Mesendoderm (in vitro differentiated cells): ENCODE data around the gene VWA5B2.

Source experiments
- DNase-seq: peaks from one replicate; pipeline ENCODE4 v3.0.0; 2013
- H2AK5ac ChIP-seq: 2 replicates; pipeline ENCODE4 v1.6.1; 2013; ENCODE audit warnings: low read length, inconsistent platforms
- H2BK120ac ChIP-seq: 2 replicates; pipeline ENCODE4 v1.6.1; 2013; ENCODE audit warnings: low read depth, mild to moderate bottlenecking, low read length, moderate library complexity, mixed read lengths
- H2BK15ac ChIP-seq: replicated peaks from 2 replicates; pipeline ENCODE4 v1.6.1; 2013; ENCODE audit warnings: low read depth, mild to moderate bottlenecking, moderate library complexity
- H2BK5ac ChIP-seq: 2 replicates; pipeline ENCODE4 v1.6.1; 2013; ENCODE audit warnings: low read length, inconsistent platforms
- H3K18ac ChIP-seq: 2 replicates; pipeline ENCODE4 v1.6.1; 2013; ENCODE audit warnings: mild to moderate bottlenecking, low read length, mixed read lengths
- H3K23ac ChIP-seq: one replicate; pipeline ENCODE4 v1.6.1; 2013; ENCODE audit warnings: low read length
- H3K27ac ChIP-seq: 2 replicates; pipeline ENCODE4 v1.5.1; 2013; ENCODE audit warnings: low read depth, mild to moderate bottlenecking, inconsistent platforms, low read length, moderate library complexity
- H3K27me3 ChIP-seq: 2 replicates; pipeline ENCODE4 v1.6.1; 2013; ENCODE audit warnings: low read length, control low read depth, mild to moderate bottlenecking, inconsistent platforms; ENCODE audit not compliant: insufficient read depth, poor library complexity
- H3K36me3 ChIP-seq: 2 replicates; pipeline ENCODE4 v1.6.1; 2013; ENCODE audit warnings: low read length, inconsistent platforms; ENCODE audit not compliant: control insufficient read depth, insufficient read depth
- H3K4ac ChIP-seq: one replicate; pipeline ENCODE4 v1.6.1; 2013; ENCODE audit warnings: low read depth, mild to moderate bottlenecking, low read length, moderate library complexity
- H3K4me1 ChIP-seq: 2 replicates; pipeline ENCODE4 v1.6.1; 2013; ENCODE audit warnings: low read depth, low read length, inconsistent platforms; ENCODE audit not compliant: control insufficient read depth
- H3K4me2 ChIP-seq: 2 replicates; pipeline ENCODE4 v1.6.1; 2013; ENCODE audit warnings: low read length
- H3K4me3 ChIP-seq: 2 replicates; pipeline ENCODE4 v1.5.1; 2013; ENCODE audit warnings: mild to moderate bottlenecking, low read length
- H3K56ac ChIP-seq: one replicate; pipeline ENCODE4 v1.6.1; 2013; ENCODE audit warnings: low read length
- H3K79me1 ChIP-seq: 2 replicates; pipeline ENCODE4 v1.6.1; 2013; ENCODE audit warnings: low read length, inconsistent platforms
- H3K79me2 ChIP-seq: 2 replicates; pipeline ENCODE4 v1.6.1; 2013; ENCODE audit warnings: mild to moderate bottlenecking, low read length; ENCODE audit not compliant: control insufficient read depth, insufficient read depth
- H3K9ac ChIP-seq: 2 replicates; pipeline ENCODE4 v1.6.1; 2013; ENCODE audit warnings: low read length, inconsistent platforms
- H4K5ac ChIP-seq: one replicate; pipeline ENCODE4 v1.6.1; 2013; ENCODE audit warnings: low read length
- H4K8ac ChIP-seq: one replicate; pipeline ENCODE4 v1.6.1; 2013; ENCODE audit warnings: low read depth, mild to moderate bottlenecking, control low read depth, low read length, moderate library complexity
- whole genome bisulfite sequencing: extraction: QIAGEN DNeasy Blood & Tissue Kit; methylation state at CpG from one replicate; pipeline ENCODE4 v1.1.7; 2013; ENCODE audit warnings: low lambda C conversion rate, missing lambda C conversion rate; ENCODE audit not compliant: insufficient coverage; ENCODE audit errors: extremely low coverage; 5-methylcytosine and 5-hydroxymethylcytosine counted together

VWA5B2 gene

DNA sequence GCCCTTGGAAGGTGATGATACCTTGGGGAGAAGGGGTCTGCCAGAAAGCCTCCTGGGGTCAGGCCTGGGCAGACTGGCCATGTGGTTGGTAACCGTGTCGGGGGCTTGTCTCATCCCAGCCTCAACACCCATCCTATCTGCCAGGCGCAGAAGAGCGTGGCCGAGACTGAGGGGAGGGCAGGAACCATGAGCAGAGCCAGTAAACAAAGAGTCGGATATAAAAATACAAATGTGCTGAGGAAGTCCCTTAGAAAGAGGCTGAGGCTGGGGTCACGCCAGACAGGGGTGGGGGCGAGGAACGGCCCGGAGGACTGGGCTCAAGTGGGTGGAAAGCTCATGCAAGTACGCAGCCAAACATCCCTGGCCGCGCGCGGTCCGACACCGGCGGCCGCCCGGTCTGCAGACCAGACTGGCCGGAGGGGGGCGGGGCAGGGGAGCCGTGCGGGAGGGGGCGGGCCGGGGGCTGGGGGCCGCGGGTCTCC, 30.1 kb downstream of the VWA5B2 start:
- Histone ChIP-seq H4K8ac (no peak overlapping the region), H4K5ac (no peak overlapping the region), H3K36me3 (no peaks in the 10 kb centered on the region), H2BK15ac (no peak overlapping the region), H3K4me3 (no peak overlapping the region), H3K4me2 (no peak overlapping the region), H2BK120ac (no peak overlapping the region), H3K4me1 (no peaks in the 10 kb centered on the region), H3K9ac (no peak overlapping the region), H3K79me2 (no peaks in the 10 kb centered on the region), H3K56ac (no peak overlapping the region), H3K27me3 (peaks cover 19% of the 10 kb centered on the region), H3K4ac (no peak overlapping the region), H2BK5ac (no peak overlapping the region), H3K23ac (no peak overlapping the region), H3K27ac (no peak overlapping the region), H3K79me1 (no peaks in the 10 kb centered on the region), H3K18ac (no peak overlapping the region), H2AK5ac (no peak overlapping the region)
- no CpG with 5 or more reads among the region's 28 CpGs for WGBS
- DNase-seq: no peak

DNA sequence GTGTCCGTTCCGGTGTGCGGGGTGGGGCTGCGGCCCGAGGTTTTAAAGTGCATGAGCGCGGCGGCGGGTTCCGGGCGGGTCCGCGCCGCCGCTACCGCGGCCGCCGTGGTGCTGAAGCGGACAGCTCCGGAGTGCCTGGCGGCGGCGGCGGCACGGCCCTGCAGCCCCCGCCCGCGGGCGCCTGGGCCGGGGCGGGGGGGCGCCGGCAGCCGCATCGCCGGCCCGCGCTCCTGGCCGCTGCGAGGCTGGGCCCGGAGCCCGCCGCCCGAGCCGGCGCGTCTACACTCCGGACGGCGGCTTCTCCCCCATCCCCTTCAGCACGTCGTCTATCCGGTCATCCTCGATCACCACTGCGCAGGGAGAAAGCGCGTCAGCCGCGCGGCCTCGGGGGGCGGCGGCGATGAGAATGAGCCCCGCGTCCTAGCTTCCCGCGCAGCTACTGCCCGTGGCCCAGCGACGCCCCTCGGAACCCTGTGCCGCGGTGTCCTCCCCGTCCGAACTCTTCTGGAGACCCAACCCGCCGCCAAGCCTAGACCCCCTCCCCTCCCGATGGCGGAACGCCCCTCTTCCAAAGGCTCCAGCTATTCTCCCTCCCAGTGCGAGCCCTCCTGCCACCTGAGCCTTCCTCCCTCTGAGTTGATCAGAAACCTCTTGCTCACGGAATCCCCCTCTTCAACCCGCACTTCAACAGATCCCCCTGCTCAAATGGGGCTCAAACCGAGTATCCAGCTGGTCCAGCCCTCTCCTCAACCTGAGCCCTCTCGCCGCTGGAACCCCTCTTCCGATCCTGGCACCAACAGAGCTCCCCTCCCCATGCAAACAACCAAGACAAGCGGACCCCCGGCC, 30.7 kb downstream of the VWA5B2 start:
- Histone ChIP-seq H3K4me1 (no peaks in the 10 kb centered on the region), H3K27ac (no peak overlapping the region), H3K4me3 (no peak overlapping the region), H2BK5ac (no peak overlapping the region), H3K56ac (no peak overlapping the region), H3K18ac (no peak overlapping the region), H3K4me2 (peak overlapping the region; percentile 57), H2AK5ac (no peak overlapping the region), H3K36me3 (no peaks in the 10 kb centered on the region), H3K23ac (no peak overlapping the region), H3K79me2 (no peaks in the 10 kb centered on the region), H2BK15ac (no peak overlapping the region), H3K27me3 (peaks cover 19% of the 10 kb centered on the region), H3K4ac (no peak overlapping the region), H4K8ac (no peak overlapping the region), H3K79me1 (no peaks in the 10 kb centered on the region), H3K9ac (peak overlapping the region; percentile 13), H2BK120ac (no peak overlapping the region), H4K5ac (no peak overlapping the region)
- DNase-seq: peak; percentile 36
- no CpG with 5 or more reads among the region's 91 CpGs for WGBS

DNA sequence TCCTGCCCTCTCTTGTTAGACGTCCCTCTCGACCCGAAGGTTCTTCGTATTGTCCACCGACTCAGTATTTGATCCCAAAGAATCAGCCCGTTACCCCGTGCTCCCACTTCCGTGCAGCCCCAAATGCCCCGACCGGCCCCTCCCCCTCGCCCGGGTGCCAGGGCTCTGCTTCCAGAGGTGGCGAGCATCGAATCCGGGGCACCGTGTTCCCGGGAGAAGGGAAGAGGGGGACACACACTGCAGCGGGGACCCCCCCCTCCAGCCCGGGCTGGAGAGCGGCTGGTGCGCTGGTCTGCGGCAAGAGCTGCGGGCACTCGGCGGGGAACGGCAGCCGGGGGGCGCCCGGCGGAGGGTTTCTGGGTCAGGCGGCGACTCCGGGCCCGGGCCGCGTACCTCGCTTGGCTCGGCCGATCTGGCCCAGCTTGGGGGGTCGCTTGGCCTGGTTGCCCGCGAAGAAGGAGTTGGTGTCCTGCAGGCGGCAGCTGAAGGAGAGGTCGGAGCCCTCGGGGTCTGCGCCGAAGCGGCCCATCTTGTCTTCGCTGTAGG, 31.4 kb downstream of the VWA5B2 start:
- no peak overlapping the region for H4K8ac ChIP-seq
- no peaks in the 10 kb centered on the region for H3K79me1 ChIP-seq
- no peak overlapping the region for H3K27ac ChIP-seq
- no peak overlapping the region for H3K18ac ChIP-seq
- peaks cover 19% of the 10 kb centered on the region for H3K27me3 ChIP-seq
- H3K4ac ChIP-seq: no peak overlapping the region
- no CpG with 5 or more reads among the region's 49 CpGs for WGBS
- no peaks in the 10 kb centered on the region for H3K79me2 ChIP-seq
- H3K4me3 ChIP-seq: peak overlapping the region; percentile 35
- no peak overlapping the region for H3K23ac ChIP-seq
- DNase-seq: peak; percentile 9
- no peak overlapping the region for H2AK5ac ChIP-seq
- H4K5ac ChIP-seq: no peak overlapping the region
- H2BK15ac ChIP-seq: no peak overlapping the region
- H2BK5ac ChIP-seq: no peak overlapping the region
- peak overlapping the region; percentile 80 for H3K56ac ChIP-seq
- H2BK120ac ChIP-seq: no peak overlapping the region
- H3K4me1 ChIP-seq: no peaks in the 10 kb centered on the region
- no peaks in the 10 kb centered on the region for H3K36me3 ChIP-seq
- peak overlapping the region; percentile 54 for H3K9ac ChIP-seq
- H3K4me2 ChIP-seq: peak overlapping the region; percentile 68

DNA sequence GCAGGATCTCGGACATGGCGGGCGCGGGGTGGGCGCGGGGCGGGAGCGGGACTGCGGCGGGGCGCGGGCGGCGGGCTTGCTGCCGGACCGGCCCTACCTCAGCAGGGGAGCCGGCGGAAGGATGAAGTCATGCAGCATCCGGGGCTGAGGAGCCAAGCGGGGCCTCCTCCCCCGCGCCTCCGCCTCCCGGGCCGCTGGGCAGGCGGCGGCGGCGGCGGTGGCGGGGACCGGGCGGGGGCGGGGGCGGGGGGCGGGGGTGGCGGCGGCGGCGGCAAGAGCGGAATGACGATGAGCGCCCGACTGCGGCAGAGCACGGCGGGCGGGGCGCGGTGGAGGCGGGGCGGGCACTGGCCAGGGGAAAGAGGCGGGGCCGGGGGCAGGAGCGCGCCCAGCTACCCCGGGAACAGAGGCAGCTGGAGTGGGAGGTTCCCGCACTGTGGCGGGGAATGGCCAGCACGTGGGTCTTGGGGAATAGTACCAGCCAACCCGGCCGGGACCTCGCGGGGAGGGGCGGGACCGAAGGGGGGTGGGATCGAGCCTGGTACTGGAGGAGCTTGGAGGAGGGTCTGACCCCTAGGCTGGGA, 32.0 kb downstream of the VWA5B2 start, which contains the start of gene CAMK2N2:
Gene CAMK2N2 (minus strand): TSS at position 284 of the 584 bp plus-strand sequence. CDS start 268 bp downstream, at position 16.
- Histone ChIP-seq H3K23ac (no peak within 1 kb of the TSS), H2BK120ac (no peak within 1 kb of the TSS), H4K8ac (no peak within 1 kb of the TSS), H3K4me3 (peak within 1 kb of the TSS; percentile 35), H3K4me2 (peak within 1 kb of the TSS; percentile 68), H3K18ac (peak within 1 kb of the TSS; percentile 29), H2AK5ac (no peak within 1 kb of the TSS), H3K4ac (no peak within 1 kb of the TSS), H2BK15ac (no peak within 1 kb of the TSS), H3K4me1 (no peaks in the 10 kb centered on the region), H3K9ac (peak within 1 kb of the TSS; percentile 54), H3K56ac (peak within 1 kb of the TSS; percentile 80), H4K5ac (no peak within 1 kb of the TSS), H3K36me3 (no peaks in the 10 kb centered on the region), H3K27me3 (peaks cover 19% of the 10 kb centered on the region), H2BK5ac (no peak within 1 kb of the TSS), H3K27ac (no peak within 1 kb of the TSS), H3K79me2 (no peaks in the 10 kb centered on the region), H3K79me1 (no peaks in the 10 kb centered on the region)
- no CpG with 5 or more reads among the region's 67 CpGs for WGBS
- peak; percentile 87 for DNase-seq

DNA sequence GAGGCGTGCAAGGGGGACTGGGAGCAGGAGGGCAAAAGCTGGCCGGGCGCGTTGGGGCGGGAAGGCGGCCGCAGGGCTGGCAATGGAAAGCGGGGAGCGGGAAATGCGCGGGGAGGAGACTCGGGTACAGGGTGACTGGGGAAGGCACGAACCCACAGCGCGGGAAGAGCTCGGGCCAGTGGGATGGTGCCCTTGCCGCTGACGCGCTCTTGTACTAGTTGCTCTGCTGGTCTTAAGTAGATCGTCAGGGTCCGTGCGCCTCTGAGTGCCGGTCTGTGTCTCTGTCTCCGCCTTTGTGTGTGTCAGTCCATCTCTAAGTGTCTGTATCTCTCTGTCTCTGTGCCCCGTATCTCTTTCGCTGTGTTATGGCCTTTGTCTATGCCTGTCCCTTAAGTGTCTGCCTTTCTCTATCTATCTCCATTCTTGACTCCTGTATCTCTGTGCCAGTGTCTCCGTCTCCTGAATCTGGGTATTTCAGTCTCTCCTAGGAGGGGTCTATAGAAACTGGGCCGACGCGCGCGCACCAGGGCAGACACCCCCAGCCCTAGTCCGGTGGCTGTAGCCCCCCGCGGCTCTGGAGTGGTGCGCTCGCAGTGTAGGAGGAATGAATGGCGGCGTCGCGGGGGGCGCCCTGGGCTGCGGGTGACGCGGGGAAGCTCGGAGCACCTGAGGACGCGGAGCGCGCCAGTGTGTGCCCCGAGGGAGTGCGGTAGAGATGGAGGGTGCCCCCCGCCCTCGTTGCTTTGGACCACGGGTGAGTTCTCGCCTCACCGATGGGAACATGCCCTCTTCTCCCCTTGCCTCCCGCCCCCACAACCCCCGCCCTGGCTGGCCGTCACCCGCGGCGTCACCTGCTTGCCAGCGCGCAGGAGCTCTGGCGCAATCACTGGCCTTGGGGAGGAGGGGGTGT, 32.7 kb downstream of the VWA5B2 start:
- no peak overlapping the region for H3K4me3 ChIP-seq
- H3K18ac ChIP-seq: no peak overlapping the region
- H3K4me2 ChIP-seq: peak overlapping the region; percentile 29
- no peak overlapping the region for H2BK5ac ChIP-seq
- no peaks in the 10 kb centered on the region for H3K36me3 ChIP-seq
- no peaks in the 10 kb centered on the region for H3K4me1 ChIP-seq
- no peaks in the 10 kb centered on the region for H3K79me2 ChIP-seq
- H2AK5ac ChIP-seq: no peak overlapping the region
- no peak overlapping the region for H3K4ac ChIP-seq
- no peak overlapping the region for H4K5ac ChIP-seq
- no CpG with 5 or more reads among the region's 66 CpGs for WGBS
- H2BK120ac ChIP-seq: no peak overlapping the region
- no peak overlapping the region for H2BK15ac ChIP-seq
- peak; percentile 58 for DNase-seq
- H3K27me3 ChIP-seq: peaks cover 19% of the 10 kb centered on the region
- H3K23ac ChIP-seq: no peak overlapping the region
- H3K56ac ChIP-seq: peak overlapping the region; percentile 66
- H3K27ac ChIP-seq: no peak overlapping the region
- H3K79me1 ChIP-seq: no peaks in the 10 kb centered on the region
- no peak overlapping the region for H4K8ac ChIP-seq
- H3K9ac ChIP-seq: peak overlapping the region; percentile 18
